ENCODE results near the gene AICDA. TPM values are rescaled to one million over a fixed set of nuclear protein-coding genes. Genes with fewer than 3 reads are reported as not detected.
"Not testable (repeated sequence)": the region's sequence is repeated elsewhere in the genome, so short reads cannot be mapped to it uniquely, and the experiment has no call there.

AICDA gene
- total RNA-seq, 4 donors from 2014 or later, result 0.41 TPM; not detected in 3

DNA sequence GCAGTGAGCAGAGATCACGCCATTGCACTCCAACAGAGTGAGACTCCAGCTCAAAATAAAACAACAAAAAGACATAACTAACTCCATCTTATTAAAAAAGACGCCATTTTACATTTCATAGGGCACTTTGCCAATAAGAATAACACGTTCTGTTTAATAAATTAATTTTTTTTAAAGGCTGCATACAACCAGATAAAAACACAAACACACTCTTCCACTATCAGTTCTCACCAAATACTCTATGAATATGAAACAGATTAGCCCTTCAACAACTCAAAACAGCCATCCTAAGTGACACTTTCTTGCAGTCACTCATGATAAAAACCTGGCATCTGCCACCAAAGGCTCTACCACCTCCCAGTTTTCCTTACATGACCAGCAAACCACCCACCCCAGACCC lies 16.1 kb downstream of the AICDA start:
- Histone ChIP-seq H3K9me3 (no peaks in the 10 kb centered on the region), H3K27ac (no peak overlapping the region), H3K4me1 (no peaks in the 10 kb centered on the region), H3K36me3 (no peaks in the 10 kb centered on the region), H3K27me3 (no peaks in the 10 kb centered on the region), H3K4me3 (no peak overlapping the region)
- intact Hi-C loops (cut with DNase I; ENCODE audit: low total_unique reads), result no loop called here
- no peak for DNase-seq
- TF ChIP-seq, protein P1, sequence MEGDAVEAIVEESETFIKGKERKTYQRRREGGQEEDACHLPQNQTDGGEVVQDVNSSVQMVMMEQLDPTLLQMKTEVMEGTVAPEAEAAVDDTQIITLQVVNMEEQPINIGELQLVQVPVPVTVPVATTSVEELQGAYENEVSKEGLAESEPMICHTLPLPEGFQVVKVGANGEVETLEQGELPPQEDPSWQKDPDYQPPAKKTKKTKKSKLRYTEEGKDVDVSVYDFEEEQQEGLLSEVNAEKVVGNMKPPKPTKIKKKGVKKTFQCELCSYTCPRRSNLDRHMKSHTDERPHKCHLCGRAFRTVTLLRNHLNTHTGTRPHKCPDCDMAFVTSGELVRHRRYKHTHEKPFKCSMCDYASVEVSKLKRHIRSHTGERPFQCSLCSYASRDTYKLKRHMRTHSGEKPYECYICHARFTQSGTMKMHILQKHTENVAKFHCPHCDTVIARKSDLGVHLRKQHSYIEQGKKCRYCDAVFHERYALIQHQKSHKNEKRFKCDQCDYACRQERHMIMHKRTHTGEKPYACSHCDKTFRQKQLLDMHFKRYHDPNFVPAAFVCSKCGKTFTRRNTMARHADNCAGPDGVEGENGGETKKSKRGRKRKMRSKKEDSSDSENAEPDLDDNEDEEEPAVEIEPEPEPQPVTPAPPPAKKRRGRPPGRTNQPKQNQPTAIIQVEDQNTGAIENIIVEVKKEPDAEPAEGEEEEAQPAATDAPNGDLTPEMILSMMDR (IDR thresholded peaks at IDR 0.05), result no peak
- no peak for TF ChIP-seq POLR2A (IDR thresholded peaks at IDR 0.05)

DNA sequence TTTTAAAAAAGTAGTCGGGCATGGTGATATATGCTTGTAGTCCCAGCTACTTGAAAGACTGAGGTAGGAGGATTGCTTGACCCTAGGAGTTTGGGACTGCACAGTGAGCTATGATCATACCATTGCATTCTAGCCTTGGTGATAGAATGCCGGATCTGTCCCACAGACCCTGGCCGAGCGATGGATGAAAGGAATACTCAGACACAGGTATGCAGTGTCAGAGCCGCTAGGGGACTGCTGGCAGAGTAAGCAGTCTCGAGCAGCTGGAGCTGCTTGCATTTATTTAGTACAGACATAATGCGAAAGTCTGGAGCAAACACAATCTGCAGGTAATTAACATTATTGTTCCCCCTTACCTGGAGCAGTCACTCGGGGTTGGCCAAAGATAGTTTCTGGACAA lies 18.6 kb downstream of the AICDA start:
- Histone ChIP-seq H3K9me3 (no peaks in the 10 kb centered on the region), H3K4me1 (no peaks in the 10 kb centered on the region), H3K27me3 (no peaks in the 10 kb centered on the region), H3K27ac (no peak overlapping the region), H3K36me3 (no peaks in the 10 kb centered on the region), H3K4me3 (no peak overlapping the region)
- no peak for DNase-seq
- intact Hi-C loops (cut with DNase I; ENCODE audit: low total_unique reads), result no loop called here
- TF ChIP-seq POLR2A (IDR thresholded peaks at IDR 0.05), result no peak
- TF ChIP-seq, protein P1 (IDR thresholded peaks at IDR 0.05), result no peak

DNA sequence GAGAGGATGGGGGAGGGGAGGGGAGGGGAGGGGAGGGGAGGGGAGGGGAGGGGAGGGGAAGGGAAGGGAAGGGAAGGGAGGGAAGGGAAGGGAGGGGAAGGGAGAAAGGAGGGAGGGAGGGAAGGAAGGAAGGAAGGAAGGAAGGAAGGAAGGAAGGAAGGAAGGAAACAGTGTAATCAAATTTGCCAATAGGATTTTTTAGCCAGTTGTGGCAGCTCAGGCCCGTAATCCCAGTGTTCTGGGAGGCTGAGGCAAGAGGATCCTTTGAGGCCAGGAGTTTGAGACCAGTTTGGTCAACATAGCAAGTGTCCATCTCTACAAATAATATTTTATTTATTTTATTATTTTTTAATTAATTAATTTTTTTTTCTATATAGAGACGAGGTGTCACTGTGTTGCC lies 19.4 kb downstream of the AICDA start:
- Histone ChIP-seq H3K4me1 (no peaks in the 10 kb centered on the region), H3K4me3 (no peak overlapping the region), H3K9me3 (no peaks in the 10 kb centered on the region), H3K36me3 (no peaks in the 10 kb centered on the region), H3K27ac (no peak overlapping the region), H3K27me3 (no peaks in the 10 kb centered on the region)
- DNase-seq, result no peak
- intact Hi-C loops (cut with DNase I; ENCODE audit: low total_unique reads), result no loop called here
- TF ChIP-seq, protein P1 (IDR thresholded peaks at IDR 0.05), result no peak
- TF ChIP-seq POLR2A (IDR thresholded peaks at IDR 0.05), result no peak

DNA sequence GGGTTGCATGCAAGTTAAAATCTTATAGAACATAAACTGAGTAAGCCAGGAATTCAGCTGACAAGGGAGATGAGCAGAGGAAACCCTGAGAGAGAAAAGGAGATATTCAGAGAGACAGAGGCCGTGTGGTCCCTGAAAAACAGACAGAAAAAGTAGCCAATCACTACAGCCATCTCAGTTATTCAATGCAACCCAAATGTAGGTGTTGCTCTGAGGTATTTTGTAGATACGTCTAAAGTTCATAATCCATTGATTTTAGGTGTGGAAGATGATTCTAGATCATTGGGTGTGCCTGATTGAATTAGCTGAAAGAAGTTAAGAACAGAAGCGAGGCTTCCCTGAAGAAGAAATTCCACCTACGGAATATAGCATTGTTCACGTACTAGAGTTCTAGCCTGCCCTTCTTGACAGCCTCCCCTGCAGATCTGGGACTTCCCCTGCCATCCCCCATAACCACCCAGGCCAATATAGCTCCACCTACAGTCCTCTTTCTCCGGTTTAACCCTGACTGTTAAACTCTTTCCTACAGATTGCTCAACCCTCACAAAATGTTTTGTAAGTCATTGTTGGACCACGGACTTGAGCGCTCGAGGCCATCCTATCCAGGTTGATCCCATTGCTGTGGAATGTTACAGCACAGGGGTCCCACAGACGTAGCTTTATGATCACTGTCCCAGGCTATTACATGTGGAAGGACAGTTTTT lies 21.7 kb downstream of the AICDA start:
- DNase-seq, result no peak
- Histone ChIP-seq H3K27ac (no peak overlapping the region), H3K36me3 (no peaks in the 10 kb centered on the region), H3K9me3 (no peaks in the 10 kb centered on the region), H3K4me3 (no peak overlapping the region), H3K27me3 (no peaks in the 10 kb centered on the region), H3K4me1 (no peaks in the 10 kb centered on the region)
- intact Hi-C loops (cut with DNase I; ENCODE audit: low total_unique reads), result no loop called here
- TF ChIP-seq, protein P1 (IDR thresholded peaks at IDR 0.05), result no peak
- no peak for TF ChIP-seq POLR2A (IDR thresholded peaks at IDR 0.05)

DNA sequence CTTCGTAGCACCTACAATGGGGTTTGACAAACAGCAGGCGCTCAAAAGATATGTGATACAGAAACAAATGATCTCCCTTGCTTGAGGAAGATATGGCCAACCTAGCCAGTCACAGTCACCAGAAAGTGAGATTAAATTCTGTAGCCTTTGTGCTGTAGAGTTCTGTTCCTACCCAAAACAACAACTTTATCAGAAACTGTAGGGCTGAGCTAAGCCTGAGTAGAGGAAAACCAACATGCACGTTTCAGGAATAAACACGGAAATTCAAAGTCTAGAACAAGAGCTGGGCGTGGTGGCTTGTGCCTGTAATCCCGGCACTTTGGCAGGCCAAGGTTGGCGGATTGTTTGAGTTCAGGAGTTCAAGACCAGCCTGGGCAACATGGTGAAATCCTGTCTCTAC lies 23.0 kb downstream of the AICDA start:
- TF ChIP-seq, protein P1 (IDR thresholded peaks at IDR 0.05), result no peak
- no peak for TF ChIP-seq POLR2A (IDR thresholded peaks at IDR 0.05)
- intact Hi-C loops (cut with DNase I; ENCODE audit: low total_unique reads), result no loop called here
- Histone ChIP-seq H3K27me3 (no peaks in the 10 kb centered on the region), H3K4me3 (no peak overlapping the region), H3K4me1 (no peaks in the 10 kb centered on the region), H3K27ac (no peak overlapping the region), H3K9me3 (no peaks in the 10 kb centered on the region), H3K36me3 (no peaks in the 10 kb centered on the region)
- no peak for DNase-seq

DNA sequence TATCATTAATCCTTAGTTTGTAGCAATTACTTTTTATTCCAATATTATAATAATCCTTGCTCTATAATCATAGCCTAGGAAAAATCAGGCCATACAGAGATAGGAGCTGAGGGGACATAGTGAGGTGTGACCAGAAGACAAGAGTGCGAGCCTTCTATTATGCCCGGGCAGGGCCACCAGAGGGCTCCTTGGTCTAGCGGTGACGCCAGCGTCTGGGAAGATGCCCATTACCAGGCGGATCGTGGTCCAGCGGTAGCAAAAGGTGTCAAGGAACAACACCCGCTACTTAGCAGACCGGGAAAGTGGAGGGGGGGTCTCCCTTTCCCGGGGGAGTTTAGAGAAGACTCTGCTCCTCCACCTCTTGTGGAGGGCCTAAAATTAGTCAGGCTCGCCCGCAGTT lies 28.2 kb downstream of the AICDA start:
- H3K36me3 ChIP-seq; DNase-seq; H3K4me3 ChIP-seq; H3K27ac ChIP-seq; intact Hi-C loops (cut with DNase I; ENCODE audit: low total_unique reads); H3K27me3 ChIP-seq; H3K9me3 ChIP-seq; H3K4me1 ChIP-seq: not testable (repeated sequence)
